ENCODE data around the gene CA10. TPM values are rescaled to one million over a fixed set of nuclear protein-coding genes. Genes with fewer than 3 reads are reported as not detected.

CA10 gene
- total and polyA plus RNA-seq, 7 donors = 0.28 to 2.9 (median 0.49) TPM; not detected in 2

DNA sequence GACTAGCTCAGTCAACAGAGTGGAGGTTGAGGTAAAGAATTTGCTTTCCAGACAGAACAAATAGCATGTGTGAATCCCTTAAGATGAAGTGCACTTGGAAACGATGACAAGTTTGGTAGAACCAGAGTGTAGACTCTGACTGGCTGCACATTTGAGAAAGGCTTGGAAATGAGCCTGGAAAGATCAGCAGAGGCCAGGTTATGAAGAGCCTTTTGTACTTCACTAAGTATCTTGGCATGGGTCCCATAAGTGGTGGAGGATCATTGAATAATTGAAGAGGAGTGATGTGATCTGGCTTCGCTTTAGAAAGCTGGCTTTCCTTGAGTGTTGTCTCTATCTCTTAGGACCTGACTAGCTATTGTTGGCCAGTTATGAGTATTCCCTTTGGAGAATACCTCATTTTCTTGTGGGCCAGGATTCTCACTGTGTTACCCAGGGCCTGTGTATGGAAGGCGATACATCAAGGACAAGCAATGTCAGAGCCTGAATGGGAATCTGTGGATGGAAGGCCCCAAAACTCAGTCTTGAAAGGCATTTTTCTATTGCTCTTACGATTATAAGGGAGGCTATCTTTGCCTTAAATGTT is 568.4 kb downstream of the CA10 start:
- Histone ChIP-seq H3K36me3 (no peaks in the 10 kb centered on the region), H3K4me1 (no peaks in the 10 kb centered on the region), H3K4me3 (no peak overlapping the region), H3K9me3 (peaks cover 0 to 5% (median 0%) of the 10 kb centered on the region in 4 donors), H3K27me3 (no peaks in the 10 kb centered on the region), H3K27ac (no peak overlapping the region)
- no peak for TF ChIP-seq POLR2AphosphoS5 (IDR thresholded peaks at IDR 0.05)
- TF ChIP-seq EP300 (IDR thresholded peaks at IDR 0.05) = no peak
- TF ChIP-seq, protein P1, sequence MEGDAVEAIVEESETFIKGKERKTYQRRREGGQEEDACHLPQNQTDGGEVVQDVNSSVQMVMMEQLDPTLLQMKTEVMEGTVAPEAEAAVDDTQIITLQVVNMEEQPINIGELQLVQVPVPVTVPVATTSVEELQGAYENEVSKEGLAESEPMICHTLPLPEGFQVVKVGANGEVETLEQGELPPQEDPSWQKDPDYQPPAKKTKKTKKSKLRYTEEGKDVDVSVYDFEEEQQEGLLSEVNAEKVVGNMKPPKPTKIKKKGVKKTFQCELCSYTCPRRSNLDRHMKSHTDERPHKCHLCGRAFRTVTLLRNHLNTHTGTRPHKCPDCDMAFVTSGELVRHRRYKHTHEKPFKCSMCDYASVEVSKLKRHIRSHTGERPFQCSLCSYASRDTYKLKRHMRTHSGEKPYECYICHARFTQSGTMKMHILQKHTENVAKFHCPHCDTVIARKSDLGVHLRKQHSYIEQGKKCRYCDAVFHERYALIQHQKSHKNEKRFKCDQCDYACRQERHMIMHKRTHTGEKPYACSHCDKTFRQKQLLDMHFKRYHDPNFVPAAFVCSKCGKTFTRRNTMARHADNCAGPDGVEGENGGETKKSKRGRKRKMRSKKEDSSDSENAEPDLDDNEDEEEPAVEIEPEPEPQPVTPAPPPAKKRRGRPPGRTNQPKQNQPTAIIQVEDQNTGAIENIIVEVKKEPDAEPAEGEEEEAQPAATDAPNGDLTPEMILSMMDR (IDR thresholded peaks at IDR 0.05) = no peak
- no peak for TF ChIP-seq POLR2A (IDR thresholded peaks at IDR 0.05)
- DNase-seq = no peak
- intact Hi-C loops (cut with DNase I) = no loop called here
- WGBS, 2 donors = 72 to 76% methylated on average over 4 of the region's 4 CpGs

DNA sequence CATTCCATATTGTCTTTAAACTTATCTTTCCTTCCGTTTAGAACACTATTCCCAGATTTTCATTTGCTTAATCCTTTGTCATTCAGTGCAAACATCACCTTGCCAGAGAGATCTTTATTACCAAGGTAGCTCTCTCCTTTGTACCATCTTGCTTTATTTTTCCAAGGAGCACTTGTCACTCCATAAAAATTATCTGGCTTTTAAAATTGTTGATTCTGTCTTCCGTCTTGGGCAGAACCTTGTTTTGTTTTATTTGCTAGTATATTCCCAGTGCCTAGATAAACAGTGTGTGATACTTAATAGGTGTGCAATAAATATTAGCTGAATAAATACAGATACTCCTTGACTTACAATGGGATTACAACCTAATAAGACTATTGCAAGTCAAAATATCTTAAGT is 570.5 kb downstream of the CA10 start:
- no peak for DNase-seq
- TF ChIP-seq EP300 (IDR thresholded peaks at IDR 0.05) (no peak), POLR2A (IDR thresholded peaks at IDR 0.05) (no peak), POLR2AphosphoS5 (IDR thresholded peaks at IDR 0.05) (no peak)
- TF ChIP-seq, protein P1 (IDR thresholded peaks at IDR 0.05) = no peak
- WGBS, 2 donors = 46 to 68% methylated on average over 2 of the region's 2 CpGs
- no peaks in the 10 kb centered on the region for H3K4me1 ChIP-seq
- H3K4me3 ChIP-seq = no peak overlapping the region
- no peaks in the 10 kb centered on the region for H3K27me3 ChIP-seq
- intact Hi-C loops (cut with DNase I) = no loop called here
- H3K9me3 ChIP-seq = peaks cover 0 to 5% (median 0%) of the 10 kb centered on the region in 4 donors
- no peak overlapping the region for H3K27ac ChIP-seq
- H3K36me3 ChIP-seq = no peaks in the 10 kb centered on the region

DNA sequence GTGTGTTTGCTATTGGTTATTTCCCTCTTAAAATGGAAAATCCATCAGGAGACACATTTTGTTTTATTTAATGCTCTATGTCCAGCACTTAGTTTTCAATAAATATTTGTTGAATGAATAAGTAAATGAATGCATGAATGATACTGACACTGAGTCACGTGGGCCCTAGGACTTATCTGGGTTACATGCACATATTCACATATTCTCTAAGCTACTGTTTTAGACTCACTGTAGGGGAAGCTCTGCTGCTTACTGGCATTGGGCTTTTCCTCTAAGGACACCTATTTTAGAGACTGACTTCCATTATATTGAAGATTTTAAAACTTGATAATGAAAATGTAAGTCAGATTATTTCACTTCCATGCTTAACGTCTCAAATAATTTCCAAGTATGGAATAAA is 571.0 kb downstream of the CA10 start:
- Histone ChIP-seq H3K4me1 (no peaks in the 10 kb centered on the region), H3K27me3 (no peaks in the 10 kb centered on the region), H3K4me3 (no peak overlapping the region), H3K36me3 (no peaks in the 10 kb centered on the region), H3K9me3 (peaks cover 0 to 5% (median 0%) of the 10 kb centered on the region in 4 donors), H3K27ac (no peak overlapping the region)
- WGBS, 2 donors = 70 to 84% methylated on average over 2 of the region's 2 CpGs
- no peak for TF ChIP-seq POLR2AphosphoS5 (IDR thresholded peaks at IDR 0.05)
- intact Hi-C loops (cut with DNase I) = no loop called here
- DNase-seq = no peak

DNA sequence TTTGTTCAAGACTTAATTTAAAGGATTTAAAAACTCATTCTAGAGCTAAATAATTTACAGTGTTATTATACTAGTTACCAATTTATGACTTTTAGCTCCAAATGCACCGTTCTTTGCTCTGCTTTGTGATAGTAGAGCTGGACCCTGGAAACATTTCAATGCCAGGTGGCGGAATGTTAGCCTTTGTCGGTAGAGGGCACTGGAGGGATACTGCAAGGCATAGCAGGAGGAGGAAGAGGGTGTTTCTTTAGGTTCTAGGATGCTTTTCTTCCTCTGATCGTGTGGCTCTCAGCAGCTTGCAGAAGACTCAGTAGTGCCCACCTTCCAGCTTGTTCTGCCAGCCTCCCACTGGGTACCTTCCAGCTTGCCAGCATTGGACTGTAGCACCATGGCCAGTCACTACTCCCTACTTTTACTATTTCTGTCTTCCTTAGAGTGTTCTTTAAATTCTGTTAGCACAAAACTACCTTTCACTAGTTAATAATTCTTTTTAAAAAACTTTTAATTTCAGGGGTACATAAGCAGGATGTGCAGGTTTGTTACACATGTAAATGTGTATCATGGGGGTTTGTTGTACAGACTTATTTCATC is 572.9 kb downstream of the CA10 start:
- no peaks in the 10 kb centered on the region for H3K4me1 ChIP-seq
- intact Hi-C loops (cut with DNase I) = no loop called here
- no peaks in the 10 kb centered on the region for H3K27me3 ChIP-seq
- H3K4me3 ChIP-seq = no peak overlapping the region
- H3K27ac ChIP-seq = no peak overlapping the region
- WGBS, 2 donors = 22 to 41% methylated on average over 4 of the region's 4 CpGs
- no peaks in the 10 kb centered on the region for H3K36me3 ChIP-seq
- peaks cover 0 to 5% (median 0%) of the 10 kb centered on the region in 4 donors for H3K9me3 ChIP-seq
- TF ChIP-seq EP300 (IDR thresholded peaks at IDR 0.05) (no peak), POLR2A (IDR thresholded peaks at IDR 0.05) (no peak), POLR2AphosphoS5 (IDR thresholded peaks at IDR 0.05) (no peak)
- TF ChIP-seq, protein P1 (IDR thresholded peaks at IDR 0.05) = no peak
- DNase-seq = no peak

DNA sequence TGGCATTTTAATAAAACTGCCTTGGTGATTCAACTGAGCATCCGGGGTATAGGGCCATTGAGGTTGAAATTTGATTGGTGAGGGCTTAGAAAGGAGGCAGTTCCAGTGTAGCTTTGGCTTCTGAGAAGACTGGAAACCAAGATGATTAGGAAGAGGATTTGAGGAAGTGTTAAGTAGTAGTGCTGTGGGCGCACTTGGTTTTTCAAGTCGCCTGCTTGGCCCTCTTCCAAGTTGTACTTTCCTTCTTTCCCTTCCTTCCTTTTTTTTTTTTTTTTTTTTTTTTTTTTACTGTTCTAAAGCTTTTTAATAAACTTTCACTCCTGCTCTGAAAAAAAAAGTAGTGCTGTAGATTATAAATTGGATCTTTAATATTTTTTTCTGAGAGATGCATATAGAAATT is 577.6 kb downstream of the CA10 start:
- Histone ChIP-seq H3K4me1 (no peaks in the 10 kb centered on the region), H3K27ac (no peak overlapping the region), H3K27me3 (no peaks in the 10 kb centered on the region), H3K36me3 (no peaks in the 10 kb centered on the region), H3K4me3 (no peak overlapping the region), H3K9me3 (peaks cover 0 to 3% (median 1%) of the 10 kb centered on the region in 4 donors)
- 57 to 80% methylated on average over 3 of the region's 3 CpGs for WGBS, 2 donors
- intact Hi-C loops (cut with DNase I) = no loop called here
- DNase-seq = no peak
- TF ChIP-seq, protein P1 (IDR thresholded peaks at IDR 0.05) = no peak
- TF ChIP-seq POLR2A (IDR thresholded peaks at IDR 0.05) = no peak
- TF ChIP-seq EP300 (IDR thresholded peaks at IDR 0.05) = no peak
- TF ChIP-seq POLR2AphosphoS5 (IDR thresholded peaks at IDR 0.05) = no peak

Measured in sigmoid colon (tissue), 7 donors.